Activated CD4-positive, alpha-beta memory T cell treated with anti-CD3 and anti-CD28 coated beads for 36 hours (primary cell): ENCODE results near the gene P3H4. TPM values are rescaled to one million over a fixed set of nuclear protein-coding genes. Genes with fewer than 3 reads are reported as not detected.

ENCODE experiments used
- CTCF ChIA-PET: fragments of 350-600 bp; sonication (Branson Sonifier 250); formaldehyde crosslinking; loops from one replicate; lab custom pipeline; 2021; ENCODE audit warnings: antibody characterized with exemption, inconsistent platforms; lab: Charles Lee
- POLR2A ChIA-PET: fragments of 350-600 bp; sonication (Branson Sonifier 250); formaldehyde crosslinking; loops from one replicate; lab custom pipeline; 2021; ENCODE audit warnings: antibody characterized with exemption; lab: Charles Lee
- DNase-seq: peaks from one replicate; pipeline ENCODE4 v3.0.0-alpha.2; 2020
- H3K27ac Mint-ChIP-seq: one replicate; pipeline ENCODE4 v1.8.0; 2021; ENCODE audit warnings: mixed read lengths
- H3K27me3 Mint-ChIP-seq: one replicate; pipeline ENCODE4 v1.8.0; 2021; ENCODE audit warnings: mixed read lengths
- H3K36me3 Mint-ChIP-seq: one replicate; pipeline ENCODE4 v1.8.0; 2021; ENCODE audit warnings: mixed read lengths
- H3K4me1 Mint-ChIP-seq: one replicate; pipeline ENCODE4 v1.8.0; 2021; ENCODE audit warnings: low read depth, mixed read lengths
- H3K4me3 Mint-ChIP-seq: one replicate; pipeline ENCODE4 v1.8.0; 2021; ENCODE audit warnings: mild to moderate bottlenecking, mixed read lengths
- H3K9me3 Mint-ChIP-seq: one replicate; pipeline ENCODE4 v1.8.0; 2021; ENCODE audit warnings: mixed read lengths
- intact Hi-C: fragments of 100-400 bp; cut with micrococcal nuclease; formaldehyde crosslinking; loops from one replicate; pipeline ENCODE4 v1.15.1; 2023
- total RNA-seq, 2 experiments: library from RNA; stranded (reverse); gene quantifications; one replicate each; pipeline ENCODE4 v1.2.3, GENCODE V29; 2021

P3H4 gene
- total RNA-seq, 2 experiments from 2014 or later, result 2.5 to 2.9 TPM

DNA sequence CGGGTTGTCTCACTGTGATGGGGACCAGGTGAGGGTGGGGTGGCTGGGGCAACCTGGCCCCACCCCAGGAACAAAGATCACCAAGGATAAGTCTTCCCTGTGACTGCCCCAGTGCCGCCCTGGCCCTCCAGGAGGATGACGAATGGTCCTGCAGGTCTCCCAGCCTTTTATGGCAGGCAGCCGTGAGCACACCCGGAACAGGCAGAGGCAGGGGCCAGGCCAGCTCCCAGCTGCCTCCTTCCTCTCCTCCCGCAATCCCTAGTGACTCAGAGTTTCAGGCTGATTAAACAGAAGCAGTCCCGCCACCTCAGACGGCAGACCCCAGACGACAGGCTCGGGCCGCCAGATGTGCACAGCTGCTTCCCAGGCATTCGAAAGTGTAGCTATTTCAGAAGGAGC is 38.6 kb downstream of the P3H4 start:
- Mint-ChIP-seq H3K27ac (no peak overlapping the region), H3K27me3 (peaks cover 6% of the 10 kb centered on the region), H3K9me3 (no peaks in the 10 kb centered on the region), H3K4me3 (no peak overlapping the region), H3K4me1 (no peaks in the 10 kb centered on the region), H3K36me3 (no peaks in the 10 kb centered on the region)
- POLR2A ChIA-PET, result no interaction called here
- CTCF ChIA-PET, result interaction anchor here (1.1 kb wide), 1 partner anchor 13 kb away, joined by 4 read pairs; the partner anchor contains the start of gene JUP
- DNase-seq, result no peak
- intact Hi-C loops, result no loop called here

DNA sequence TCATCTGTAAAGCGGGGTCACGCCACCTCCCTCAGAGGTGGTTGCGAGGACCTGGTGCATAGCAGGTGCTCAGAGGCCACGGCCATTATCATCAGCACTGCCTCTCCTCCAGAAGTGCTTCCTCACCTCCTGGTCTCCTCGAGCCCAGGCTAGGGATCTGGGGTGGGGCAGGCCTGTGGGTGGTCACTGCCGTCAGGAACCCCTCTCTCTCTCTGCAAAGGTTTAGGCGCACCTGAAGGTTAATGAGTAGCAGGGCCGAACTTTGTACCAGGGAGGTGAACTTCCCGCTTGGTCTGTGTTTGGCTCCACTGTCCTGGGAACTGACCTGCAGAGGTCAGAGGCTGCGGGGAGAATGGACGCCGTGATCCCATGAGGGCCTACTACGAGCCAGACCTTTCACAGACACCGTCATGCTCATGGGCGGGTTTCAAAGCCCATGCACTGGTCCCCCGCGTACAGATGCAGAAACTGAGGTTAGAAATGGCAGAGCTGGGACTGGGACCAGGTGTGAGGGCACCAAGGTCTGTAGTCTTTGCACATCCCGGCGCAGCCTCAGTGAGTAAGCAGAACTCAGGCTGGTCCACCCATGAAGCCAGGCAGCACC is 39.1 kb downstream of the P3H4 start:
- ChIA-PET POLR2A (no interaction called here), CTCF (no interaction called here)
- Mint-ChIP-seq H3K27ac (no peak overlapping the region), H3K4me3 (no peak overlapping the region), H3K9me3 (no peaks in the 10 kb centered on the region), H3K36me3 (no peaks in the 10 kb centered on the region), H3K27me3 (peaks cover 6% of the 10 kb centered on the region), H3K4me1 (no peaks in the 10 kb centered on the region)
- DNase-seq, result no peak
- intact Hi-C loops, result no loop called here

DNA sequence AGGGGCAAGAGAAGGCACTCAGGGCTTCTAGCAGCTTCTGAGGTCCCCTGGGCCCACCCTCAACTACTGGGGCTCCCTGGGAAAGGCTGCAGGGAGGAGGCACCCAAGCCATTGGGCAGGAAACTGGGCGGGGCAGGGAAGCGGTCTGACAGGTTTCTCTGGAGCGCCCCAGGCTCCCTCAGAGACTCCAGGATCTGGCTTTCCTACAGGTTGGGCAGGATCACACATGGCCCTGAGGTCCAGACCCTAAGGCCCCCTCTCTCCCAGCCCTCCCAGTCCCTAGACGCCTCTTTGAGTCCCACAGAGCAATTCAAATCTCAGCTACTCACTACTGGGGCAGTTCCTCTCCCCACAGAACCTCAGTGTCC is 39.5 kb downstream of the P3H4 start:
- ChIA-PET CTCF (no interaction called here), POLR2A (no interaction called here)
- H3K27me3 Mint-ChIP-seq, result peaks cover 6% of the 10 kb centered on the region
- H3K9me3 Mint-ChIP-seq, result no peaks in the 10 kb centered on the region
- intact Hi-C loops, result no loop called here
- DNase-seq, result no peak
- no peak overlapping the region for H3K4me3 Mint-ChIP-seq
- no peak overlapping the region for H3K27ac Mint-ChIP-seq
- no peaks in the 10 kb centered on the region for H3K4me1 Mint-ChIP-seq
- no peaks in the 10 kb centered on the region for H3K36me3 Mint-ChIP-seq

DNA sequence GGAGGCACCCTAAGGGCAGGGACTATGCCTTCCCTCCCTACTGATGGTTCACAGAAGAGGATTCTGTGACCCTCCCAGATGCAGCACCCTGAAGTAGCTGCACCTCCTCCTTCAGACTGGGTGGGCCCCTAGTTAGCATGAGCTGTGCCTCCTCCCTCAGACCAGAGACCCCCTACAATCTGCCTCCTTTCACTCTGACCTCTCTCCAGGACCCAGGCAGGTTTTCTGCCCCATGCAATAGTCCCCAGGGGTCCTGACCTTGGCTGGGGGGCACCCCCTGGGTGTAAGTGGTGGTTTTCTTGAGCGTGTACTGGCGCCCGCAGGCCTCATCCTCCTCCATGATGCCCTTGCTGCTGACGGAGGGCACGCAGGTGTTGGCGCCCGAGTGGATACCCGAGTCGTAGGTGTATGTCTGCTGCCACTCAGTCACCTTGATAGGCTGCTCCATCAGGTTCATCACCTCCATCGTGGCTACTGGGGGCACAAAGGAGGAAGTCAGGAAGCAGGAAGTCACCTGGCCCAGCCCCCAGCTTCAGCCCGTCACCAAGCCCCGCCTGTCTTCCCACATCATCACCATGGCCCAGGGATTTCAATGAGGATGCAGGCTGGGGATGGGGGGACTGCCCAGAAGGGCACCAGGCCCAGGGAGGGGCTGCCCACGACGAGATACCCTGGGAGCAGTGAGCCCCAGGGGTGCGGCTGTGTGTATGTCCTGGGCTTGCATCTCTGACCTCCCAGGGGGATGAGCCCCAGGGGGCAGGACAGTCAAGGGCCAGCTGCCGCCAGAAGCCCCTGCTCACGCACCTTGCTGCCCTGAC is 40.2 kb downstream of the P3H4 start:
- H3K27ac Mint-ChIP-seq, result no peak overlapping the region

DNA sequence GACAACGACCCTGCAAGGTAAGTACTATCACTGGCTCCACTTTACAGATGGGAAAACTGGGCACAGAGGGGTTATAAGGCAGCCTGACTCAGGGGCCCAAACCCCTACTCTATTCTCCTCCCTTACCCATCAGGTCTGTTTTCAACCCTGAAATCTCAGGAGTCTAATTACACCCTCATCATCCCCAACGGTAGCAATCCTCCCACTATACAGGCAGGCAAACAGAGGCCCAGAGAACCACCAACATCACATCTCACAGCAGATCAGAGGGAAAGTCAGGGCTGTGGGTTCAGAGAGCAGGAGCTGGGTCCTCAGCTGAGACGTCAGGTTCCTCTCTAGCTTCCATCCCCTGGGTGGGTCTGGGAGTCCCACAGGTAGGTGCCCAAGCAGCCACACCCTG is 41.8 kb downstream of the P3H4 start:
- DNase-seq, result no peak
- POLR2A ChIA-PET, result no interaction called here
- Mint-ChIP-seq H3K27me3 (peaks cover 6% of the 10 kb centered on the region), H3K36me3 (no peaks in the 10 kb centered on the region), H3K4me3 (no peak overlapping the region), H3K4me1 (no peaks in the 10 kb centered on the region), H3K27ac (no peak overlapping the region), H3K9me3 (no peaks in the 10 kb centered on the region)
- intact Hi-C loops, result no loop called here
- CTCF ChIA-PET, result interaction anchor here (2.0 kb wide), 1 partner anchor 33 kb away, joined by 5 read pairs; no protein-coding TSS in a partner anchor

More for the DNA sequence above, 40.2 kb downstream of the P3H4 start:
- H3K4me3 Mint-ChIP-seq, result no peak overlapping the region
- no peaks in the 10 kb centered on the region for H3K9me3 Mint-ChIP-seq
- peaks cover 6% of the 10 kb centered on the region for H3K27me3 Mint-ChIP-seq
- ChIA-PET POLR2A (no interaction called here), CTCF (no interaction called here)
- intact Hi-C loops, result no loop called here
- no peaks in the 10 kb centered on the region for H3K4me1 Mint-ChIP-seq
- no peak for DNase-seq
- no peaks in the 10 kb centered on the region for H3K36me3 Mint-ChIP-seq

DNA sequence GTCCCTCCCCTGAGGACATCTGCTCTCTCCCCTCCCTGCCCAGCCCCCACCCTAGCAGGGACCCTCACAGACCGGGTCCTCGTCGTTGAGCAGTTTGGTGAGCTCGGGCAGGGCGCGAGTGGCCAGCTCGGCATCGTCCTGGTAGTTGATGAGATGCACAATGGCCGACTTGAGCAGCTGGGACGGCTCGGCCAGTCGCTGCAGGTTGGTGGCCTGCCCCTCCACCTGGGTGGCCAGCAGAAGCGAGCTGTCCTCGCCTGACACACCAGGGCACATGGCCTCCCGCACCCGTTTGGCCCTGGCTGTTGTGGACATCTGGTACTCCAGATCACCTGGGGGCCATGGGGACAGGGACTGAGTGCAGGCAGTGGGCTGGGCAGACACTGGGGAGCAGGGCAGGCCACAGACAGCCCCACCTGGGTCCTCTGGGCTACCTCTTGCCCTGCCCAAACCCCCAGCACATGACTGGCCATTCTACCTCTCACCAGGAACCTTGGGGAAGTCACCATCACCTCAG is 42.3 kb downstream of the P3H4 start:
- no peak overlapping the region for H3K27ac Mint-ChIP-seq
- peaks cover 6% of the 10 kb centered on the region for H3K27me3 Mint-ChIP-seq
- POLR2A ChIA-PET, result no interaction called here
- H3K36me3 Mint-ChIP-seq, result no peaks in the 10 kb centered on the region
- H3K9me3 Mint-ChIP-seq, result no peaks in the 10 kb centered on the region
- no peaks in the 10 kb centered on the region for H3K4me1 Mint-ChIP-seq
- no peak for DNase-seq
- CTCF ChIA-PET, result interaction anchor here (2.0 kb wide), 1 partner anchor 32 kb away, joined by 5 read pairs; no protein-coding TSS in a partner anchor
- intact Hi-C loops, result no loop called here
- H3K4me3 Mint-ChIP-seq, result no peak overlapping the region

DNA sequence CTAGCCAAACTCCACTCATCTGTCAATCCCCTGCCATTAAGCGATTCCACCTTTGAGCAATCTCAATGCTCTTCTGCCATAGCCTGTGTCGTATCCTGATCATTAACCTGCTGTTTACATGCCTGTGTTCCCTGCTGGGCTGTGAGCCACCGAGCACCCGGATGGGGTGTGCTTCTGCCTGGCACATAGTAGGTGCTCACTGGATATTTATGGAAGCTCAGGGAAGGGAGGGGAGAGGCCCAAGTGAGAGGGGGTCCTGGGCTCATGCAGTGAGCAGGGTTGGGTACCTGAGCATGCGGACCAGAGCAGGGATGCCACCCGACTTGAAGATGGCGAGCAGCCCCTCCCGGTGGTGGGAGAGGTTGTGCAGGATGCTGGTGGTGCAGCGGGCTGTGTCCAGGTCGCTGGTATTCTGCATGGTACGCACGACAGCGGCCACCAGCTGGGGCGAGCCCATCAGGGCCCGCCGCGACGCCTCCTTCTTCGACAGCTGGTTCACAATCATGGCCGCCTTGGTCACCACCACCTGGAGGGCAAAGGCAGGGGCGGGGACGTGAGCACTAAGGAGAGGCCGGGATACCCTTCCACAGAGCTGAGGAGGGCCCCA is 43.0 kb downstream of the P3H4 start:
- no peaks in the 10 kb centered on the region for H3K9me3 Mint-ChIP-seq
- DNase-seq, result no peak
- intact Hi-C loops, result no loop called here
- no peak overlapping the region for H3K4me3 Mint-ChIP-seq
- H3K4me1 Mint-ChIP-seq, result no peaks in the 10 kb centered on the region
- CTCF ChIA-PET, result interaction anchor here (2.0 kb wide), 1 partner anchor 31 kb away, joined by 5 read pairs; no protein-coding TSS in a partner anchor
- no peaks in the 10 kb centered on the region for H3K36me3 Mint-ChIP-seq
- POLR2A ChIA-PET, result no interaction called here
- no peak overlapping the region for H3K27ac Mint-ChIP-seq
- peaks cover 4% of the 10 kb centered on the region for H3K27me3 Mint-ChIP-seq

DNA sequence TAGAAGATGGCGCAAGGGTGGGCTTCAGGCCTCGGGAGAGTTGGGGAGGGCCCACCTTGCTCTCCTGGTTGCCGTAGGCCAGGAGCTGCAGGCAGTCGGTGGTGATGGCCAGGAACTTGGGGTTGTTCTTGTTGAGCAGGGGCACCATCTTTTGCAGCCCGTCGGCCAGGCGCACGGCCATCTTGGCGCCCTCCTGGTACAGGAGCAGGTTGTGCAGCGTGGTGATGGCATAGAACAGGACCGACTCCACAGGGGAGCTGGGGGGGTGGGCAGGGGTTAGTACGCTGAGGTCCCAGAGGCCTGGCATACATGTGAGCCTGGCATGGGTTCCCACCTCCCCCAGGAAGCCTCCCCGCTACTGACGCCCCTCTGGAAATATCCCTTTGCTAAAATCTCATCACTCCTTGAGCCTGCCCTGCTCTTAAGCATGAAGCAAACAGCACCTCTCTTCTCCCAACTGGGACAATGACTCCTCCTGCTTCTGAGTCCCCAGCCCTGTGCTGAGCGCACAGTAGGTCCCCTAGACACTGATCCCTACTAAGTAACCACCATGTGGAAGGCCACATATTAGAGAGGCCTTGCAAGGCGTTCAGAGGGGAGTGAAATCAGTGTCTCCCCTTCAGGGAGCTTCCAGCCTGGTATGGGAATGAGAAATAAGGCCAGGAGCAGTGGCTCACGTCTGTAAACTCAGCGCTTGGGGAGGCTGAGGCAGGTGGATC is 44.3 kb downstream of the P3H4 start:
- Mint-ChIP-seq H3K27ac (no peak overlapping the region), H3K4me1 (no peaks in the 10 kb centered on the region), H3K27me3 (peaks cover 1% of the 10 kb centered on the region), H3K36me3 (no peaks in the 10 kb centered on the region), H3K4me3 (no peak overlapping the region), H3K9me3 (no peaks in the 10 kb centered on the region)
- DNase-seq, result no peak
- POLR2A ChIA-PET, result no interaction called here
- CTCF ChIA-PET, result no interaction called here
- intact Hi-C loops, result no loop called here

DNA sequence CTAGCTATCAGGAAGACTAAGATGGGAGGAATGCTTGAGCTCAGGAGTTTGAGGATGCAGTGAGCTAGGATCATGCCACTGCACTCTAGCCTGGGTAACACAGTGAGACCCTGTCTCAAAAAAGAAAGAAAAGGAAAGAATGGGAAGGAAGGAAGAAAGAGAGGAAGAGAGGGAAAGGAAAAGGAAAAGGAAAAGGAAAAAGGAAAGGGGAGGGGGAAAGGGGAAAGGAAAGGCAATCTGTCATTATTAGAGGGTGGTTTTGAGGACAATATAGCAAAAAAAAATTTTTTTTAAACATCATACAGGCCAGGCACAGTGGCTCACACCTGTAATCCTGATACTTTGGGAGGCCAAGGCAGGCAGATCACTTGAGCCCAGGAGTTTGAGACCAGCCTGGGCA is 45.6 kb downstream of the P3H4 start:
- H3K9me3 Mint-ChIP-seq, result no peaks in the 10 kb centered on the region
- no peak overlapping the region for H3K4me3 Mint-ChIP-seq
- no peaks in the 10 kb centered on the region for H3K27me3 Mint-ChIP-seq
- ChIA-PET POLR2A (no interaction called here), CTCF (interaction anchor here (1.5 kb wide), 1 partner anchor 35 kb away, joined by 4 read pairs; no protein-coding TSS in a partner anchor)
- no peaks in the 10 kb centered on the region for H3K36me3 Mint-ChIP-seq
- no peaks in the 10 kb centered on the region for H3K4me1 Mint-ChIP-seq
- DNase-seq, result no peak
- no peak overlapping the region for H3K27ac Mint-ChIP-seq
- intact Hi-C loops, result no loop called here

DNA sequence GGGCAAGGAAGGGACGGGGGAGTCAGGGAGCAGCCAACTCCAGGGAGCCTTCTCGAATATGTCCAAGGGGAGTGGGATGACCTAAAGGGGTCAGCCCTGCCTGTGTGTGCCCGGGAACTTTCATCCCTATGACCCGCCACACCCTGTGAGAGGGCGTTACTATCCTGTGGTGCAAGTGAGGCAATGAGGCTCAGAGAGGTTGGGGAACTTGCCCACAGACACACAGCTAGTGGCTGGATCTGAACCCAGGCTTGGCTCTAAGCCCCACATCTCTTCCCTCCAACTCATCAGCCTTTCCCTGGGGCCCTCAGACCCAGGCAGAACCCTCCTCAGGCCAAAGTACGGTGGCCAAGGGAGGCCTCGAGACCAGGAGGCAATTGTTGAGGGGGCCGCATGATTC is 48.4 kb downstream of the P3H4 start:
- intact Hi-C loops, result no loop called here
- H3K4me1 Mint-ChIP-seq, result no peaks in the 10 kb centered on the region
- no peak overlapping the region for H3K4me3 Mint-ChIP-seq
- H3K27ac Mint-ChIP-seq, result no peak overlapping the region
- no peaks in the 10 kb centered on the region for H3K9me3 Mint-ChIP-seq
- ChIA-PET CTCF (no interaction called here), POLR2A (no interaction called here)
- no peaks in the 10 kb centered on the region for H3K27me3 Mint-ChIP-seq
- no peak for DNase-seq
- no peaks in the 10 kb centered on the region for H3K36me3 Mint-ChIP-seq

DNA sequence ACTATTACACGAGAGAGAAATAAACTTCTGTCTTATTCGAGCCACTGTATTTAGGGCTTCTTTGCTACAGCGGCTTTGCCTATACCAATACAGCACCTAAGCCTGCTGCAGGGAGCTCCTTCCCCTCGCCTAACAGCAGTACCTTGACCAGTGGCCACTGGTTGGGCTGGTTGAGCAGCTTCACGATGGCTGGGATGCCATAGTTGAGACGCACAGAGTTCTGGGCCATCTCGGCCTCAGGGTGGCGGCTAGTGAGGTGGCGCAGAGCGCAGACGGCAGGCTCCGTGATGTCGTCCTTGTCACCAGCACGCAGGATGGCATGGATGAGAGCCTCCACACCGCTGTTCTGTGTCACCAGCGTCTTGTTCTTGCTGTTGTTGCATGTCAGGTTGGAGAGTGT is 48.9 kb downstream of the P3H4 start:
- Mint-ChIP-seq H3K4me1 (no peaks in the 10 kb centered on the region), H3K27me3 (no peaks in the 10 kb centered on the region), H3K27ac (no peak overlapping the region), H3K4me3 (no peak overlapping the region), H3K9me3 (no peaks in the 10 kb centered on the region), H3K36me3 (no peaks in the 10 kb centered on the region)
- ChIA-PET POLR2A (no interaction called here), CTCF (no interaction called here)
- intact Hi-C loops, result no loop called here
- no peak for DNase-seq

DNA sequence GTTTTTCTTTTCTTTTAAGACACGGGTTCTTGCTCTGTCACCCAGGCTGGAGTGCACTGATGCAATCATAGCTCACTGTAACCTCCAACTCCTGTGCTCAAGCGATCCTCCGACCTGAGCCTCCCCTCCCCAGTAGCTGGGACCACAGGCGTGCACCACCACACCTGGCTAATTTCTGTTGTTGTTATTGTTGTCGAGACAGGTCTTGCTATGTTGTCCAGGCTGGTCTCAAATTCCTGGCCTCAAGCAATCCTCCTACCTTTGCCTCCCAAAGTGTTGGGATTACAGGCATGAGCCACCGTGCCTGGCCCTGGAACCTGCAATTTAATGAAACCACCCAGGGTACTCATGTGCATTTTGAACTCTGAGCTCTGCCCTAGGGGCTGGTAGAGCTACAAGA is 49.4 kb downstream of the P3H4 start:
- Mint-ChIP-seq H3K9me3 (no peaks in the 10 kb centered on the region), H3K36me3 (no peaks in the 10 kb centered on the region), H3K27ac (no peak overlapping the region), H3K4me1 (no peaks in the 10 kb centered on the region), H3K4me3 (no peak overlapping the region), H3K27me3 (no peaks in the 10 kb centered on the region)
- POLR2A ChIA-PET, result no interaction called here
- no peak for DNase-seq
- CTCF ChIA-PET, result no interaction called here
- intact Hi-C loops, result no loop called here
